SU-DHL-6 (cell line): Measurements from ENCODE around the gene GBP4.

ENCODE experiments used
- H2AFZ ChIP-seq: fragments of 200-600 bp; sonication (generic); 2 replicates; pipeline ENCODE4 v1.6.1; 2014; ENCODE audit warnings: low read depth, mild to moderate bottlenecking, moderate library complexity, mixed read lengths, antibody characterized with exemption, low read length; ENCODE audit not compliant: severe bottlenecking
- H3F3A ChIP-seq: fragments of 200-600 bp; shearing (Covaris generic); 2 replicates; pipeline ENCODE4 v1.6.0; 2016; ENCODE audit warnings: antibody characterized with exemption, mild to moderate bottlenecking; ENCODE audit not compliant: insufficient read depth
- H3K27ac ChIP-seq: fragments of 200-600 bp; sonication (generic); 2 replicates; pipeline ENCODE4 v1.5.1; 2016; ENCODE audit warnings: low read depth, mild to moderate bottlenecking, low read length, moderate library complexity, mixed read lengths
- H3K27me3 ChIP-seq: fragments of 200-600 bp; sonication (generic), shearing (Covaris generic); 2 replicates; pipeline ENCODE4 v1.6.0; 2014; ENCODE audit warnings: mild to moderate bottlenecking, low read length
- H3K36me3 ChIP-seq: fragments of 200-600 bp; sonication (generic); 2 replicates; pipeline ENCODE4 v1.6.1; 2014; ENCODE audit warnings: mild to moderate bottlenecking, low read length, mixed read lengths
- H3K4me2 ChIP-seq: fragments of 300-600, 200-600 bp; shearing (Covaris generic), sonication (generic); 2 replicates; pipeline ENCODE4 v1.6.0; 2014; ENCODE audit warnings: low read length, low read depth, mild to moderate bottlenecking; ENCODE audit not compliant: poor library complexity, severe bottlenecking
- H3K4me3 ChIP-seq: fragments of 200-600 bp; sonication (generic); 2 replicates; pipeline ENCODE4 v1.5.1; 2014; ENCODE audit warnings: antibody characterized with exemption, low read length, mild to moderate bottlenecking, mixed read lengths; ENCODE audit not compliant: insufficient read depth, poor library complexity, severe bottlenecking
- H3K79me2 ChIP-seq: fragments of 200-600 bp; sonication (generic); 2 replicates; pipeline ENCODE4 v1.6.1; 2014; ENCODE audit warnings: mild to moderate bottlenecking, low read length, moderate library complexity; ENCODE audit not compliant: insufficient read depth
- H3K9ac ChIP-seq: fragments of 200-600 bp; sonication (generic); 2 replicates; pipeline ENCODE4 v1.7.0; 2014; ENCODE audit warnings: mild to moderate bottlenecking, low read length
- H3K9me2 ChIP-seq: fragments of 200-600 bp; sonication (generic); replicated peaks from 2 replicates; pipeline ENCODE4 v1.6.1; 2014; ENCODE audit warnings: low read length; ENCODE audit not compliant: insufficient read depth
- H3K9me3 ChIP-seq: fragments of 200-600 bp; sonication (generic); 2 replicates; pipeline ENCODE4 v1.6.1; 2014; ENCODE audit warnings: low read length, mixed read lengths; ENCODE audit not compliant: insufficient read depth
- H4K20me1 ChIP-seq: fragments of 200-600 bp; sonication (generic); 2 replicates; pipeline ENCODE4 v1.6.1; 2014; ENCODE audit warnings: low read depth, mild to moderate bottlenecking, antibody characterized with exemption, low read length, moderate library complexity, mixed read lengths
- CTCF ChIP-seq: fragments of 200-600 bp; sonication (generic); IDR thresholded peaks from one replicate; pipeline ENCODE4 v1.5.1; 2017; ENCODE audit warnings: antibody characterized with exemption, mild to moderate bottlenecking, low read length, moderate library complexity; ENCODE audit not compliant: insufficient read depth, poor library complexity, severe bottlenecking
- EZH2phosphoT487 ChIP-seq: fragments of 200-600 bp; sonication (generic), shearing (Covaris generic); conservative IDR thresholded peaks from 2 replicates; pipeline ENCODE4 v1.6.1; 2018; ENCODE audit warnings: mild to moderate bottlenecking, antibody characterized with exemption, low read length, moderate library complexity, mixed read lengths

GBP4 gene

GRCh38 chr1:89213347-89213746 lies 14.6 kb upstream of the GBP4 start:
- no peak overlapping the region for H3K4me2 ChIP-seq
- H3K27ac ChIP-seq: no peak overlapping the region
- H3K36me3 ChIP-seq: no peaks in the 10 kb centered on the region
- H3K4me3 ChIP-seq: no peak overlapping the region
- H3K79me2 ChIP-seq: no peaks in the 10 kb centered on the region
- no peaks in the 10 kb centered on the region for H3K9me3 ChIP-seq
- TF ChIP-seq EZH2phosphoT487: no peak
- no peak for TF ChIP-seq CTCF
- no peaks in the 10 kb centered on the region for H3K27me3 ChIP-seq
- H4K20me1 ChIP-seq: no peaks in the 10 kb centered on the region
- no peaks in the 10 kb centered on the region; the same call in 1 of the 2 replicates for H3K9me2 ChIP-seq
- H3F3A ChIP-seq: no peaks in the 10 kb centered on the region
- no peak overlapping the region for H2AFZ ChIP-seq
- no peak overlapping the region for H3K9ac ChIP-seq

- no peak overlapping the region for H3K9ac ChIP-seq
- no peak overlapping the region for H3K4me3 ChIP-seq
- H3K27me3 ChIP-seq: no peaks in the 10 kb centered on the region
- H3F3A ChIP-seq: no peaks in the 10 kb centered on the region
- no peak overlapping the region for H3K27ac ChIP-seq
- H3K36me3 ChIP-seq: no peaks in the 10 kb centered on the region
- no peak overlapping the region for H2AFZ ChIP-seq
- H3K9me3 ChIP-seq: no peaks in the 10 kb centered on the region
- H4K20me1 ChIP-seq: no peaks in the 10 kb centered on the region
- TF ChIP-seq CTCF (no peak), EZH2phosphoT487 (no peak)
- no peak overlapping the region for H3K4me2 ChIP-seq
- no peaks in the 10 kb centered on the region; the same call in 1 of the 2 replicates for H3K9me2 ChIP-seq
- no peaks in the 10 kb centered on the region for H3K79me2 ChIP-seq
Observed at GRCh38 chr1:89211035-89211634, 12.4 kb upstream of the GBP4 start.

GRCh38 chr1:89206373-89206772 lies 7.6 kb upstream of the GBP4 start:
- Histone ChIP-seq H3K79me2 (no peaks in the 10 kb centered on the region), H4K20me1 (no peaks in the 10 kb centered on the region), H3K4me3 (no peak overlapping the region), H3K9ac (no peak overlapping the region), H3K27ac (no peak overlapping the region), H3K4me2 (no peak overlapping the region), H3K9me3 (no peaks in the 10 kb centered on the region), H2AFZ (no peak overlapping the region), H3K36me3 (no peaks in the 10 kb centered on the region), H3K9me2 (no peaks in the 10 kb centered on the region; the same call in 1 of the 2 replicates), H3F3A (no peaks in the 10 kb centered on the region), H3K27me3 (no peaks in the 10 kb centered on the region)
- no peak for TF ChIP-seq CTCF
- TF ChIP-seq EZH2phosphoT487: no peak
